Measurements from ENCODE around the gene SERPINB13.

DNA sequence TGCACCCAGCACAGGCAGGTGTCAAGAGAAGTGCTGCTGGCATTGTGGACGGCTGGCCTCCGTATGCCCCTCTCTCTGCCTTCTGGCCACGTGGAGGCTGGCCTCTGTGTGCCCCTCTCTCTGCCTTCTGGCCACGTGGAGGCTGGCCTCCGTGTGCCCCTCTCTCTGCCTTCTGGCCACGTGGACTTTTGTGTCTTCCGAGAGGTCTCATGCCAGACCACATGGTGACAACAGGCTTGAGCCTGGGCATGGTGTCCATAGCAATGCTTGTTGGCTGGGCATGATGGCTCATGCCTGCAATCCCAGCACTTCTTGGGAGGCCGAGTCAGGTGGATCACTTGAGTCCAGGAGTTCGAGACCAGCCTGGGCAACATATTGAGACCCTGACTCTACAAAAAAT lies 19.3 kb upstream of the SERPINB13 start:
- no peak for TF ChIP-seq EZH2 (IDR thresholded peaks at IDR 0.05; ENCODE audit: borderline replicate concordance, insufficient read depth, low read depth, low read length, poor library complexity, severe bottlenecking)
- TF ChIP-seq, protein P1, sequence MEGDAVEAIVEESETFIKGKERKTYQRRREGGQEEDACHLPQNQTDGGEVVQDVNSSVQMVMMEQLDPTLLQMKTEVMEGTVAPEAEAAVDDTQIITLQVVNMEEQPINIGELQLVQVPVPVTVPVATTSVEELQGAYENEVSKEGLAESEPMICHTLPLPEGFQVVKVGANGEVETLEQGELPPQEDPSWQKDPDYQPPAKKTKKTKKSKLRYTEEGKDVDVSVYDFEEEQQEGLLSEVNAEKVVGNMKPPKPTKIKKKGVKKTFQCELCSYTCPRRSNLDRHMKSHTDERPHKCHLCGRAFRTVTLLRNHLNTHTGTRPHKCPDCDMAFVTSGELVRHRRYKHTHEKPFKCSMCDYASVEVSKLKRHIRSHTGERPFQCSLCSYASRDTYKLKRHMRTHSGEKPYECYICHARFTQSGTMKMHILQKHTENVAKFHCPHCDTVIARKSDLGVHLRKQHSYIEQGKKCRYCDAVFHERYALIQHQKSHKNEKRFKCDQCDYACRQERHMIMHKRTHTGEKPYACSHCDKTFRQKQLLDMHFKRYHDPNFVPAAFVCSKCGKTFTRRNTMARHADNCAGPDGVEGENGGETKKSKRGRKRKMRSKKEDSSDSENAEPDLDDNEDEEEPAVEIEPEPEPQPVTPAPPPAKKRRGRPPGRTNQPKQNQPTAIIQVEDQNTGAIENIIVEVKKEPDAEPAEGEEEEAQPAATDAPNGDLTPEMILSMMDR (IDR thresholded peaks at IDR 0.05), result no peak
